HFFc6 (cell line): Measurements from ENCODE around the gene DGKZ. TPM values are rescaled to one million over a fixed set of nuclear protein-coding genes. Genes with fewer than 3 reads are reported as not detected.

Experiments used
- DNase-seq: peaks from one replicate; pipeline ENCODE4 v3.0.0-alpha.2; 2018
- H3K27ac Mint-ChIP-seq: 2 replicates; pipeline ENCODE4 v1.8.0; 2020; ENCODE audit warnings: mild to moderate bottlenecking, mixed read lengths
- H3K27me3 Mint-ChIP-seq: 2 replicates; pipeline ENCODE4 v1.8.0; 2021; ENCODE audit warnings: mild to moderate bottlenecking, moderate library complexity, mixed read lengths; ENCODE audit not compliant: insufficient read depth
- H3K36me3 Mint-ChIP-seq: 2 replicates; pipeline ENCODE4 v1.8.0; 2021; ENCODE audit warnings: low read depth, mixed read lengths
- H3K4me1 Mint-ChIP-seq: 2 replicates; pipeline ENCODE4 v1.8.0; 2020; ENCODE audit warnings: low read depth, mixed read lengths
- H3K4me3 Mint-ChIP-seq: 2 replicates; pipeline ENCODE4 v1.8.0; 2020; ENCODE audit warnings: mild to moderate bottlenecking, moderate library complexity, mixed read lengths
- H3K9me3 Mint-ChIP-seq: 2 replicates; pipeline ENCODE4 v1.8.0; 2020; ENCODE audit warnings: mild to moderate bottlenecking, mixed read lengths
- total RNA-seq, 6 experiments: library from RNA; stranded (reverse); fragmentation: NEBNext Ultra II Directional; extraction: Animal tissue kit (Norgen Biotek cat#: 25700); gene quantifications; 2 replicates in 1 of 6; 3 replicates in 5 of 6; pipeline ENCODE4 v1.2.3, GENCODE V29; 2021
- TF ChIP-seq, protein P1 (sequence below): fragments of 200-600 bp; sonication (generic); IDR thresholded peaks from 2 replicates; pipeline ENCODE4 v1.5.0; 2021; ENCODE audit warnings: antibody characterized with exemption, mild to moderate bottlenecking

Gene DGKZ
- total RNA-seq, 6 experiments from 2014 or later: 40.4 to 49.8 (median 46.2) TPM

DNA sequence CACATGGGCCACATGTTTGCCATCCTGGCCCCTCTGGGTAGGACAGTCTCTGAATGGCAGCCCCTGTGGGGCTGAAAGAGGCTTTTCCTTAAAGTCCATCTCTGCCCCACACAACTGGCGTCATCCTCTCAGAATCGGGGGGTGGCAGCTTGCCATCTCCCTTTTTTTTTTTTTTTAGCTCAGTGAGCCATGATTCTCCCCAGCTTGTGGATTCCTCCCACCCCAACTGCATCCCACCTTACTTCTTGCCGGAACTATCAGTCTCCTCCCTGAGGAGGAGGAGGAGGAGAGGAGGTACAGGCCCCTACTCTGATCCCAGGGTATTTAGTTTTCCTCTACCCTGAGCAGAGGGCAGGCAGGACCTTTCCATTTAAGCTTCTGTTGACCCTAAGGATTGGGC is 3.4 kb downstream of the DGKZ start:
- TF ChIP-seq, protein P1, sequence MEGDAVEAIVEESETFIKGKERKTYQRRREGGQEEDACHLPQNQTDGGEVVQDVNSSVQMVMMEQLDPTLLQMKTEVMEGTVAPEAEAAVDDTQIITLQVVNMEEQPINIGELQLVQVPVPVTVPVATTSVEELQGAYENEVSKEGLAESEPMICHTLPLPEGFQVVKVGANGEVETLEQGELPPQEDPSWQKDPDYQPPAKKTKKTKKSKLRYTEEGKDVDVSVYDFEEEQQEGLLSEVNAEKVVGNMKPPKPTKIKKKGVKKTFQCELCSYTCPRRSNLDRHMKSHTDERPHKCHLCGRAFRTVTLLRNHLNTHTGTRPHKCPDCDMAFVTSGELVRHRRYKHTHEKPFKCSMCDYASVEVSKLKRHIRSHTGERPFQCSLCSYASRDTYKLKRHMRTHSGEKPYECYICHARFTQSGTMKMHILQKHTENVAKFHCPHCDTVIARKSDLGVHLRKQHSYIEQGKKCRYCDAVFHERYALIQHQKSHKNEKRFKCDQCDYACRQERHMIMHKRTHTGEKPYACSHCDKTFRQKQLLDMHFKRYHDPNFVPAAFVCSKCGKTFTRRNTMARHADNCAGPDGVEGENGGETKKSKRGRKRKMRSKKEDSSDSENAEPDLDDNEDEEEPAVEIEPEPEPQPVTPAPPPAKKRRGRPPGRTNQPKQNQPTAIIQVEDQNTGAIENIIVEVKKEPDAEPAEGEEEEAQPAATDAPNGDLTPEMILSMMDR: no peak
- H3K36me3 Mint-ChIP-seq: no peaks in the 10 kb centered on the region; the same call in 1 of the 2 replicates
- H3K4me1 Mint-ChIP-seq: peaks cover 22% of the 10 kb centered on the region
- H3K4me3 Mint-ChIP-seq: no peak overlapping the region
- H3K27ac Mint-ChIP-seq: no peak overlapping the region
- no peaks in the 10 kb centered on the region for H3K9me3 Mint-ChIP-seq
- no peak for DNase-seq
- H3K27me3 Mint-ChIP-seq: no peaks in the 10 kb centered on the region; the same call in 1 of the 2 replicates

DNA sequence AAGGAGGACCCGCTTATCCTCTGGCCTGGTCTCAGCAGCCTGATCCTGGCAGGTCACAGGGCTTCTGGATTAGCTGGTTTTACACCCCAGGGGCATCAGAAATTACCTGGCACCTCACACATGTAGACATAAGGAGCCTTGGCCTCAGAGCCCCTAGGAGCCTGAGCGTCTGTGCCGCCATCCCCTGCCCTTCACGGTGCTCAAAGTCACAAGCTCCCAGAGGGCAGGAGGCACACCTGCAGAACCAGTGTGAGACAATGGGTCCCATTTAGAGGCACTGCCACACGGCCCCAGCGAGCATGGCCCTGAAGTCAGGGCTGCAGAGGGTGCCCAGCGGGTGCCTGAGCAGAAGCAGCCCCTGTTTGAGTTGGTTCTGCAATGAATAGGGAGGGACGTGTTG is 3.9 kb downstream of the DGKZ start:
- Mint-ChIP-seq H3K36me3 (no peaks in the 10 kb centered on the region; the same call in 1 of the 2 replicates), H3K9me3 (no peaks in the 10 kb centered on the region), H3K4me1 (peaks cover 23% of the 10 kb centered on the region), H3K27me3 (no peaks in the 10 kb centered on the region; the same call in 1 of the 2 replicates), H3K4me3 (no peak overlapping the region), H3K27ac (no peak overlapping the region)
- DNase-seq: no peak
- TF ChIP-seq, protein P1: no peak

DNA sequence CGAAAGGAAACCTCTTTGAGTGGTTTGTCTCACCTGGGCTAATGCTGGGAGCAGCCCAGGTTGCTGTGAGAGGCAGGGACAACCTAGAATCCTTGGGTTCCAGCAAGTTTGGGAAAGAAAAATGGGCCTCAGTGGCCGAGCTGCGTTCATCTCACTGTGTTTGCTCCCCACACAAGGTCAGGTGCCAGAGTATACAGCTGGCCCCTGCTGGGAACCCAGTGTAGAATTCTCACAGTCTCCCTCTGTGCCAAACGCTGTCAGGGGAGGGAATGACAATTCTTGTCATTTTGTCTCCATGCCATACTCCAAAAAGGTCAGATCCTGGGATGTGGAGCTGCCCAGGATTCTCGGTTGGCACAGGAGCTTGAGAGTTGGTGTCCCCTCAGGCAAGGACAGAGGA is 4.3 kb downstream of the DGKZ start:
- H3K27me3 Mint-ChIP-seq: no peaks in the 10 kb centered on the region; the same call in 1 of the 2 replicates
- H3K4me1 Mint-ChIP-seq: peaks cover 23% of the 10 kb centered on the region
- no peak for DNase-seq
- no peaks in the 10 kb centered on the region; the same call in 1 of the 2 replicates for H3K36me3 Mint-ChIP-seq
- no peak overlapping the region for H3K27ac Mint-ChIP-seq
- no peak overlapping the region for H3K4me3 Mint-ChIP-seq
- TF ChIP-seq, protein P1: no peak
- H3K9me3 Mint-ChIP-seq: no peaks in the 10 kb centered on the region

DNA sequence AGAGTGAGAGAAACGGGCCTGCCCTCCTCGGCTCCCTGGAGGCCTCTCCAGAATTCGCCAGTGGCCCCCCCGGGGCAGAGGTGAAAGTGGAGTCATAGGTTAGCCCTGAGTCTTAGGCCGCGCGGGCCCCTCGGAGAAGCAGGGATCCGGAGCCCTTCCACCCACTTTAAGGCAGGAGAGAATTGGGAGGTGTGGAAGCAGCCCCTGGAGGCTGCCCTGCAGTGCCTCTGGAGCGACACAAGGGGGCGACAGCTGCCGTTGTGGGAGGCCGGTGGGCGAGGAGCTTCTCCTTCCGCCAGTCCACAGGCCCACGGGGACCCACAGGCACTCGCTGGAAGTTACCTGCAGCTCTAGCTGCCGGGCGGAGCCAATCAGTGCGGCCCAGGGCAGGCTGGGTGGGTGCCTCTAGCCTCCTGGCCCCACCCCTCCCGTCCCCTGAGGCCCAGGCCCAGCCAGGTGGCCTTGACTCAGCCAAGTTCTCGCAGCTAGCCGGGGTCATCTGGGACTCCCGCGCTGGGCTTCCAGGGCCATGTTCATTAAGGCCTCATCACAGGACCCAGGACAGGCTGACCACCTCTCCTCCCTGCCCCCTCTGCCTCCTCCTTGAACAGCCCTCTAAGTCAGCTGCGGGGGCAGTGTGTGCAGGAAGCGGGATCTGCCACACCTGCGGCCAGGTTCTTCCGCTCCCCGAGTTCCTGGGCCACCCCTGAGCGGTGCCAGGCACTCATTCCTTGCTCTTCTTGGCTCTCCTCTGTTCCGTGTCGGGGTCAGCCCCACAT is 5.0 kb downstream of the DGKZ start:
- DNase-seq: no peak
- H3K9me3 Mint-ChIP-seq: no peaks in the 10 kb centered on the region
- no peaks in the 10 kb centered on the region; the same call in 1 of the 2 replicates for H3K27me3 Mint-ChIP-seq
- peaks cover 23% of the 10 kb centered on the region for H3K4me1 Mint-ChIP-seq
- TF ChIP-seq, protein P1: peak; percentile 89
- no peak overlapping the region for H3K4me3 Mint-ChIP-seq
- no peaks in the 10 kb centered on the region; the same call in 1 of the 2 replicates for H3K36me3 Mint-ChIP-seq
- H3K27ac Mint-ChIP-seq: no peak overlapping the region

DNA sequence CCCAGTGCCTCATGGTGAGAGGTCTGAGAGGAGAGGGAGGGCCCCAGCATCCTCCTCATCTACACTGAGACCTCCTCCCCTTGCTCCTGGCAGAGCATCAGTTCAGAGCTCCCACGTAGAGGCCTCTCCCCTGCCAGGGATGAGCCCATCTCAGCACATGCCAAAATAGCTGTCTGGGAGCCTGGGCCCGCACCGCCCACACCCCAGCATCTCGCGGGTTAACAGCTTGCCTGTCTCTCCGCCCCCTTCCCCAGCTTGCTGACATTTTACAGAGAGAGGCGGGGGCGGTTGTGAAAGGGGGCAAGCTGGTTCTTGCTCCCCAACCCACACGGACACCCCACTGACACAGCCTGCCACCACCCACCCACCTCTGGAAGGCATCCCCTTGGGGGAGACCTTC is 6.4 kb downstream of the DGKZ start:
- no peak overlapping the region for H3K27ac Mint-ChIP-seq
- H3K4me1 Mint-ChIP-seq: peaks cover 17% of the 10 kb centered on the region
- H3K9me3 Mint-ChIP-seq: no peaks in the 10 kb centered on the region

More for the DNA sequence above, 6.4 kb downstream of the DGKZ start:
- no peaks in the 10 kb centered on the region; the same call in 1 of the 2 replicates for H3K36me3 Mint-ChIP-seq
- no peak overlapping the region for H3K4me3 Mint-ChIP-seq
- no peaks in the 10 kb centered on the region; the same call in none of the 2 replicates for H3K27me3 Mint-ChIP-seq
- TF ChIP-seq, protein P1: no peak
- no peak for DNase-seq
